Skeletal muscle satellite cell (primary cell): ENCODE measurements around the gene AFF3.

Source experiments
- H3K27me3 ChIP-seq: 2 replicates; pipeline ENCODE4 v1.7.0; 2013; ENCODE audit warnings: low read length; ENCODE audit not compliant: control insufficient read depth, insufficient read depth
- H3K36me3 ChIP-seq: 2 replicates; pipeline ENCODE4 v1.7.0; 2013; ENCODE audit warnings: mild to moderate bottlenecking, control low read depth, low read length; ENCODE audit not compliant: insufficient read depth
- H3K4me1 ChIP-seq: 2 replicates; pipeline ENCODE4 v1.7.0; 2013; ENCODE audit warnings: low read length; ENCODE audit not compliant: control insufficient read depth, insufficient read depth
- H3K4me2 ChIP-seq: 2 replicates; pipeline ENCODE4 v1.7.0; 2013; ENCODE audit warnings: mild to moderate bottlenecking, low read length
- H3K4me3 ChIP-seq: 2 replicates; pipeline ENCODE4 v1.7.0; 2013; ENCODE audit warnings: low read length
- H3K9ac ChIP-seq: 2 replicates; pipeline ENCODE4 v1.7.0; 2013; ENCODE audit warnings: mild to moderate bottlenecking, low read depth, low read length, moderate library complexity
- H3K9me3 ChIP-seq: replicated peaks from 2 replicates; pipeline ENCODE4 v1.7.0; 2013; ENCODE audit warnings: mild to moderate bottlenecking, control low read depth, low read length

Gene AFF3

DNA sequence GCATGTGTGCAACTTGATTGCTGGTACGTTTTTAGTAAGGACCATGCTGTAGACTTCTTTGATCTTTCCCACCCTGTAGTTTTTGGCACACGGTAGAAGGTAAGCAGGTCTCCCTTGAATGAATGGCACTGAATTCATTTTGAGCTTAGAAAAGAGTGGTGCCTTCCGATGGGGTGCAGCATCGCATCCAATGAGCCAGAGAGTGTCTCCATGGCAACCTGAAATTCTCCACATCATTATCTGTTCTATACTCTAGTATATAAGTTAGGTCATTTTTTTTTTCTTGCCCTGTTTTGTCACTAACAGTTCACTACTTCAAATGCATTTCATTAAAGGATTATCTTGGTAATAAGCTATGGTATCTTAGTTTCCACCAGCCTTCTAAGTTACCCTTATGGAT, 571.4 kb downstream of the AFF3 start:
- no peak overlapping the region for H3K9ac ChIP-seq
- no peak overlapping the region for H3K4me2 ChIP-seq
- H3K36me3 ChIP-seq, result no peaks in the 10 kb centered on the region
- no peak overlapping the region for H3K4me3 ChIP-seq
- peaks cover 30% of the 10 kb centered on the region for H3K27me3 ChIP-seq
- no peaks in the 10 kb centered on the region for H3K9me3 ChIP-seq
- no peaks in the 10 kb centered on the region for H3K4me1 ChIP-seq

DNA sequence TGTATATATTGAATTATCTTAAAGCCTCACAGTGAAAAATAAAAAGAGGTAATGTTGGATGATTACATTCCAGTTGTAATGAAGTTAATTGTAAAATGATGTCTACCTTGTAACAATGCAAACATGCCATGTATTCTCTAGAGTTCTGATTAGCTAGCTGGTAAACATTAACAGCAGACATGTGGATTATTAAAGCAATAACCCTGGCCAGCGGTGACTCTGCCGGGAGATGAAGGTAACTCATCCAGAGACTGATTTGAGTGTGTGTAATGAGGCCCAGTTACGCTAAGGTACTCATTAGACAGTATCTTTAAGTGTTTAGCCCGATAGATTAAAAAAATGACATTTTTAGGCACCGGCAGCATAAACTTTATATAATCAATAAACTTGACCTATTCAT, 573.0 kb downstream of the AFF3 start:
- H3K36me3 ChIP-seq, result no peaks in the 10 kb centered on the region
- H3K27me3 ChIP-seq, result peaks cover 35% of the 10 kb centered on the region
- H3K9ac ChIP-seq, result no peak overlapping the region
- no peak overlapping the region for H3K4me2 ChIP-seq
- no peak overlapping the region for H3K4me3 ChIP-seq
- H3K9me3 ChIP-seq, result no peaks in the 10 kb centered on the region
- no peaks in the 10 kb centered on the region for H3K4me1 ChIP-seq

GRCh38 chr2:99565227-99565626, 577.2 kb downstream of the AFF3 start:
- Histone ChIP-seq H3K9ac (no peak overlapping the region), H3K9me3 (no peaks in the 10 kb centered on the region), H3K4me1 (no peaks in the 10 kb centered on the region), H3K4me3 (no peak overlapping the region), H3K4me2 (no peak overlapping the region), H3K27me3 (peaks cover 29% of the 10 kb centered on the region), H3K36me3 (no peaks in the 10 kb centered on the region)

- H3K9me3 ChIP-seq, result no peaks in the 10 kb centered on the region
- no peaks in the 10 kb centered on the region for H3K36me3 ChIP-seq
- H3K4me1 ChIP-seq, result no peaks in the 10 kb centered on the region
- H3K27me3 ChIP-seq, result peaks cover 31% of the 10 kb centered on the region
- no peak overlapping the region for H3K4me2 ChIP-seq
- no peak overlapping the region for H3K4me3 ChIP-seq
- H3K9ac ChIP-seq, result no peak overlapping the region
These were observed 579.9 kb downstream of the AFF3 start for GRCh38 chr2:99562516-99562915.

GRCh38 chr2:99561804-99562203, 580.6 kb downstream of the AFF3 start:
- Histone ChIP-seq H3K9ac (no peak overlapping the region), H3K4me3 (no peak overlapping the region), H3K27me3 (peaks cover 31% of the 10 kb centered on the region), H3K4me2 (no peak overlapping the region), H3K36me3 (no peaks in the 10 kb centered on the region), H3K9me3 (no peaks in the 10 kb centered on the region), H3K4me1 (no peaks in the 10 kb centered on the region)

DNA sequence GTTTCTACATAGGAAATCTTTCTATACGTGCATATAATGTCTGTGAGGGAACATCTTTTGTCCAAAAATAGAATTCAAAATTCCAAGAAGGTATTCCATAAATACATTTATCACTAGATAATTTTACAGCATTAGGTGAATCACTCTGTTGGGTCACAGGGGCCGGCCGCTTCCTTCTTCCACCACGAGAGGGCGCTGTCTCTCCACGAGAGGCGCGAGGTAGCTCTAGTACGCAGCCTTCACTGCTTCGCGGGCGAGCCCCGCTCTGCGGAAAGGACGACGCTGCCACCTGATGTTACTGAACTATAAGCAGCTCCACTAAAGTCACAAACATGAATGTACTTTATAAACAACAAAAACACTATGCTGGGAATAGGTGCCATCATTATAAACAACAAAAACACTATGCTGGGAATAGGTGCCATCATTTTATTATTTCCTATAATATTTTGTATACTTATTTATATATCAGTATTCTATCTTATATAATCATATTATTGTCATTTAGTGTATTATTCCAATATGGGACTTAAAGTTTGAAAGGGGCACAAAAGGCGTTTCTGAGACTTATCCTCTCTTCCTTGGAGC, 583.2 kb downstream of the AFF3 start:
- H3K9ac ChIP-seq, result no peak overlapping the region
- no peak overlapping the region for H3K4me2 ChIP-seq
- H3K4me1 ChIP-seq, result no peaks in the 10 kb centered on the region
- no peak overlapping the region for H3K4me3 ChIP-seq
- no peaks in the 10 kb centered on the region for H3K9me3 ChIP-seq
- H3K36me3 ChIP-seq, result no peaks in the 10 kb centered on the region
- H3K27me3 ChIP-seq, result peaks cover 32% of the 10 kb centered on the region

GRCh38 chr2:99555404-99555803, 587.0 kb downstream of the AFF3 start:
- no peaks in the 10 kb centered on the region for H3K36me3 ChIP-seq
- no peak overlapping the region for H3K4me2 ChIP-seq
- peaks cover 17% of the 10 kb centered on the region for H3K27me3 ChIP-seq
- H3K9me3 ChIP-seq, result no peaks in the 10 kb centered on the region
- H3K4me3 ChIP-seq, result no peak overlapping the region
- no peak overlapping the region for H3K9ac ChIP-seq
- H3K4me1 ChIP-seq, result no peaks in the 10 kb centered on the region

- H3K4me2 ChIP-seq, result no peak overlapping the region
- no peaks in the 10 kb centered on the region for H3K4me1 ChIP-seq
- no peak overlapping the region for H3K9ac ChIP-seq
- no peaks in the 10 kb centered on the region for H3K9me3 ChIP-seq
- H3K4me3 ChIP-seq, result no peak overlapping the region
- H3K36me3 ChIP-seq, result no peaks in the 10 kb centered on the region
- peaks cover 16% of the 10 kb centered on the region for H3K27me3 ChIP-seq
These were observed 587.5 kb downstream of the AFF3 start for GRCh38 chr2:99554871-99555270.

DNA sequence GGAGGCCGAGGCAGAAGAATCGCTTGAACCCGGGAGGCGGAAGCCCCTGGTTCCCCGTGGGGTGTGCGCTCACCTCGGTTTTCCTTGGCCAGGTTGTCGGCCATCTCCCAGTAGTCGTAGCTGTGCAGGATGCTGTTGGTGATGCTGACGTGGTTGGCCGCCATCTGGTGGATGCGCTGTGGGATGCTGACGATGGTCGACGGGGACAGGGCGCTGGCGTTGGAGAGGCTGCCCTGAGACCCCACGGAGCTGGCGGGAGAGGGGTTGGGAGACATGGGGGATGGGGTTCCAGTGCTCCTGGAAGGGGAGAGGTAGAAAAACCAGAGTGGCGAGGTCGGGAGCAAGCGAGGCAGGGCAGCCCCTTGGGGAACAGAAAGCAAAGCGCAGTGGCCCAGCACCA, 588.2 kb downstream of the AFF3 start:
- Histone ChIP-seq H3K9me3 (no peaks in the 10 kb centered on the region), H3K27me3 (peaks cover 16% of the 10 kb centered on the region)

GRCh38 chr2:99552529-99552928, 589.9 kb downstream of the AFF3 start:
- H3K9ac ChIP-seq, result no peak overlapping the region
- no peaks in the 10 kb centered on the region for H3K4me1 ChIP-seq
- H3K36me3 ChIP-seq, result no peaks in the 10 kb centered on the region
- no peak overlapping the region for H3K4me3 ChIP-seq
- H3K4me2 ChIP-seq, result no peak overlapping the region
- H3K27me3 ChIP-seq, result peaks cover 16% of the 10 kb centered on the region
- no peaks in the 10 kb centered on the region for H3K9me3 ChIP-seq

More for the DNA sequence above, 588.2 kb downstream of the AFF3 start:
- H3K4me2 ChIP-seq, result no peak overlapping the region
- no peak overlapping the region for H3K9ac ChIP-seq
- no peaks in the 10 kb centered on the region for H3K36me3 ChIP-seq
- no peaks in the 10 kb centered on the region for H3K4me1 ChIP-seq
- H3K4me3 ChIP-seq, result no peak overlapping the region

DNA sequence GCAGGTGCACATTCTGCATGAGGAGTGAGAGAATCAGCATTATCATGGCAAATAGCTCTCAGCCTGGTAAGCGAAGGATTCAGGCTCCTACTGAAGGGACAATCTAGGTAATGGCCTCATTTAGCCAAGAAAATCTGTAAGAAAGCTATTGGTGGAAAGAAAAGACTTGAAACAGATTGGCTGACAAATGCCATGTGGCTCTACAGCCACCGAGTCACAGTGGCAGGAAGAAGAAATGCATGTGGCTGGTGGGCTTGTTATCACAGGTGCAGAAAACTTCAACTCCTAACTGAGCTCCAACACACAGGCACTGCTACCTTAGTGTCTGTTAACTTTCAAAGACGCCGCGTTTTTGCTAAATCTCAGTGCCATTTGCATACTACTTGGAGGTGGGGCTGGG, 592.0 kb downstream of the AFF3 start:
- Histone ChIP-seq H3K9ac (no peak overlapping the region), H3K4me1 (no peaks in the 10 kb centered on the region), H3K9me3 (no peaks in the 10 kb centered on the region), H3K36me3 (no peaks in the 10 kb centered on the region), H3K4me2 (no peak overlapping the region), H3K4me3 (no peak overlapping the region), H3K27me3 (peaks cover 13% of the 10 kb centered on the region)

DNA sequence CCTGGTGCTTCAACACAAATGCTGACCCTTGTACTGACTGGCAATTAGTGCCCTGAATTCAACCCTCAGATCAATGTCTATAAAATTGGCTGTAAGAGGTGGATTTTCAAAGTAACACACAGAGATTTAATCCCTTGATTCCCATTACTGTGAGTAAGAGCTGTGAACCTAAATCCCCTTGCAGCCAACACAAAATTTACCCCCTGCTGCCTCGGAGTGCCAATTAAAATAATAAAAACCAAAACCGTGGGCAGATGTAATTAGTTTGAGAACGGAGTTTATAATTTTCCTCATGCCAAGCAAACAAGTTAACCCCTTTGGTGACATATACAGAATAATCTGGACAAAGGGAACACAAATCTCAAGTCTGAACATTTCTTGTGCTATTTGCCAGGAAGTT, 596.8 kb downstream of the AFF3 start:
- Histone ChIP-seq H3K4me3 (no peak overlapping the region), H3K36me3 (no peaks in the 10 kb centered on the region), H3K4me1 (no peaks in the 10 kb centered on the region), H3K9ac (no peak overlapping the region), H3K27me3 (peaks cover 23% of the 10 kb centered on the region), H3K4me2 (no peak overlapping the region), H3K9me3 (no peaks in the 10 kb centered on the region)
